ENCODE results near the gene NUBP1. TPM values are rescaled to one million over a fixed set of nuclear protein-coding genes. Genes with fewer than 3 reads are reported as not detected.

The NUBP1 gene
- total RNA-seq, 1 donor from 2014 or later = 33.7 TPM

DNA sequence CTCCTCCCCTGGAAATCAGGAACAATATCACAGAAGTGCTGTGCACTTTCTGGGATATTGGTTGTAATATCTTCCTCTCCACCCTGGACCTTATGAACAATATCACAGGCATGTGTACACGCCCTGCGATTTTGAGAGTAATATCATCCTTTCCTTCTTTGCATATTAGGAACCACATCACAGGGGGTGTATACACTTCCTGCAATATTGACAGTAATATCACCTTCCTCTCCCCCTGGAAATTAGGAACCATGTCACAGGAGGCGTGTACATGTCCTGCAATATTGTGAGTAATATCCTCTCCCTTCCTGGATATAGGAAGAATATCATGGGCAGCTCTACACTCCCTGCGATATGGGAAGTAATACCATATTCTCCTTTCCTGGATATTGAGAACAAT, 34.7 kb upstream of the NUBP1 start:
- intact Hi-C loops (cut with DNase I) = no loop called here
- H3K4me3 ChIP-seq = no peak overlapping the region
- H3K36me3 ChIP-seq = no peaks in the 10 kb centered on the region
- no peaks in the 10 kb centered on the region for H3K9me3 ChIP-seq
- no peaks in the 10 kb centered on the region for H3K4me1 ChIP-seq
- TF ChIP-seq, protein P1, sequence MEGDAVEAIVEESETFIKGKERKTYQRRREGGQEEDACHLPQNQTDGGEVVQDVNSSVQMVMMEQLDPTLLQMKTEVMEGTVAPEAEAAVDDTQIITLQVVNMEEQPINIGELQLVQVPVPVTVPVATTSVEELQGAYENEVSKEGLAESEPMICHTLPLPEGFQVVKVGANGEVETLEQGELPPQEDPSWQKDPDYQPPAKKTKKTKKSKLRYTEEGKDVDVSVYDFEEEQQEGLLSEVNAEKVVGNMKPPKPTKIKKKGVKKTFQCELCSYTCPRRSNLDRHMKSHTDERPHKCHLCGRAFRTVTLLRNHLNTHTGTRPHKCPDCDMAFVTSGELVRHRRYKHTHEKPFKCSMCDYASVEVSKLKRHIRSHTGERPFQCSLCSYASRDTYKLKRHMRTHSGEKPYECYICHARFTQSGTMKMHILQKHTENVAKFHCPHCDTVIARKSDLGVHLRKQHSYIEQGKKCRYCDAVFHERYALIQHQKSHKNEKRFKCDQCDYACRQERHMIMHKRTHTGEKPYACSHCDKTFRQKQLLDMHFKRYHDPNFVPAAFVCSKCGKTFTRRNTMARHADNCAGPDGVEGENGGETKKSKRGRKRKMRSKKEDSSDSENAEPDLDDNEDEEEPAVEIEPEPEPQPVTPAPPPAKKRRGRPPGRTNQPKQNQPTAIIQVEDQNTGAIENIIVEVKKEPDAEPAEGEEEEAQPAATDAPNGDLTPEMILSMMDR (IDR thresholded peaks at IDR 0.05) = no peak
- H3K27ac ChIP-seq = no peak overlapping the region
- H3K27me3 ChIP-seq = no peaks in the 10 kb centered on the region
- DNase-seq (no peak), ATAC-seq (no peak)

DNA sequence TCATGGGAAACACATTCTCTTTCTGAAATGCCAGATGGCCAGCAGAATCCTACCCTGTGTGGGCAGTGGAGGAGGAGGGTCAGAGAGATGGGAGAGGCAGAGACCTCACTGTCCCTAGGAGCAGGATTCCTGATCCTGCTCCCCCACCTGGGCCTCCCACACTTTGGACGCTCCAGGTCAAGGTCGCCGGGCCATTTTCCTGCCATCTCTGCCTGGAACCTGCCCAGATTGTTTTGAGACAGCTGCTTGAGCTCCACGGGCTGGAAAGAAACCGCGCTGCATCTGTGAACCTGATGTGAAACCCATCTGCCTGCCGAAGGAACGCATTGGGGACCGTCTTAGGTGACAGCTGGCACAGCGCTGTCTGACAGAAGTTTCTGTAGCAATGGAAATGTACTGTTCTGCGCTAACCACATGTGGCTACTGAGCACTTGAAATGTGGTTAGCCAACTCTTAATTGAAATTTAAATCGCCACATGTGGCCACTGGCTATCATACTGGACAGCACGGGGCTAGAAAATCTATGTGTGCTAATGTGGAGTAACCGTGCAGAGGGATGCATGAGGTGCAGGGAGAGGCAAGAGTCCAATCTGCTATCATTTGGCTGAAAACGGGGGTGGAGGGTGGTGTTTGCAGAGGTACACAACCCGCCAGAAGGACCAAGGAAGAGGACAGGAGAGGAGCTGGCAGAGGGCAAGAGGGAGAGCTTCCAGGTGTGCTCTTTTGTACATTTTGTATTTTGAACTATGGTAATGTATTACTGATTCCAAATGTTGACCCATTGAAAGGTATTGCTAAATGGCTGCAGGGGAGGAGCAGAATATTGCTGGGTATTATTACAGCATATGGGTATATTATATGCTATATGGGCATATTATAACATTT, 15.4 kb upstream of the NUBP1 start:
- Histone ChIP-seq H3K27me3 (no peaks in the 10 kb centered on the region), H3K4me1 (no peaks in the 10 kb centered on the region), H3K4me3 (no peak overlapping the region), H3K27ac (no peak overlapping the region), H3K9me3 (no peaks in the 10 kb centered on the region), H3K36me3 (no peaks in the 10 kb centered on the region)
- ATAC-seq (no peak), DNase-seq (no peak)
- TF ChIP-seq, protein P1 (IDR thresholded peaks at IDR 0.05) = no peak
- intact Hi-C loops (cut with DNase I) = no loop called here

DNA sequence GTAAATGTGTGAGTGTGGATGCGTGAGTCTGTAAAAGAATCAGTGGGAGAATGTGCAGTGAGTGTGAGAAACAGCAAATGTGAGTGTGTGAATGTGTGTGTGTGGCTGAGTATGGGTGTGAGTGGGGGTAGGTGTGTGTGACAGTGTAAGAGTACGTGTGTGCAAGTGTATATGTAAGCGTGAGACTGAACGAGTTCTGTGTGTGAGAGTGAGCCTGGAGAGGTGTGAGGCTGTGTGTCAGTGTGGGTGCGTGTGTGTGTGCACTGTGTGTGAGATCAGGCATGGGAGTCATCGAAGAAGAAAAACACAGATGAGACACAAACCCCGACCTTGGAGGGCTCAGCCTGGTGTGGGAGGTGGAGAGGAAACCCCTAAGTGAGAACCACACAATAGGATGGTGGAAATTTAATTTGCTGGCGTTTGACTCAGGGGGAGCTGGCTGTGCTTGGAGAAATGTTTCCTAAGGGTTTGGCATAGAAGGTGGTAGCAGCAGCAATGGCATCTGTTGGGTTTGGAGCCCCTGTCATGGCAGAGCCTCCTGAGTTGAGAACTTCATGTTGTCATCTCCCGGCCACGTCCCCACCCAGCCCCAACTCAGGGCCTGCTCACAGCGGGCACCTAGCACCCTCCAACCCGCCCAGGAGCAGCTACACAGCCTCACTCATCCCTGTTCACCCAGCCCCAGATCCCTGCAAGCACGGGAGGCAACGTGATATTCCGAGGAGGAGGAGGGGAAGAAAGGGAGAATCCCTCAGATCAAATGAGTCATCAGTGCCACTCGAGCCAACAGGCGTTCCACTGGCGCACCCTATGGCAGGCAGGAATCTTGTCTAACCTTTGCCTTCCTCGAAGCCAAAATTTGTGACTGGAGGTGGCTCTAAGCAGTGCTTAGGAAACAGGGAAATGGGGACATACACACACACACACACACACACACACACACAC, 14.3 kb upstream of the NUBP1 start:
- H3K36me3 ChIP-seq = no peaks in the 10 kb centered on the region
- ATAC-seq (peak; percentile 50), DNase-seq (no peak)
- H3K27ac ChIP-seq = no peak overlapping the region
- H3K27me3 ChIP-seq = no peaks in the 10 kb centered on the region
- TF ChIP-seq, protein P1 (IDR thresholded peaks at IDR 0.05) = no peak
- peaks cover 3% of the 10 kb centered on the region for H3K9me3 ChIP-seq
- intact Hi-C loops (cut with DNase I) = no loop called here
- H3K4me3 ChIP-seq = no peak overlapping the region
- no peaks in the 10 kb centered on the region for H3K4me1 ChIP-seq

DNA sequence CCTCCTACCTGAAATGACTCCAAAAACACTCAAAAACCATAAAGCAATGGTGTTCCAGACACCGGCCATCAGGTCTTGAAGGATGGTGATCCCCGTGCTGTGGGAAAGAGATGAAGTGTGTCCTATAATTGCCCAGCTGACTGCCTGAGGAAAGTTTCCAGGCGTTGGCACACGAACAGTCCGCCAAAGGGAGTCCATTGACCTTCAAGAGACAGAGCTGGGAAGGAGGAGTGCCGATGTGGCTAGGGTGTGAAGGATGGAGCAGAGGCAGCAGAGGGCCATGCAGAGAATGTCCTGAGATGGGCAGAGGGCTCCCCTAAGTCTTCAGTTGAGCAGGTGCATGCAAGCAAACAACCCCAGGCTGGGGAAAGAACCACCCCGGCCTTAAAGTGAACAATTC, 11.9 kb upstream of the NUBP1 start:
- TF ChIP-seq, protein P1 (IDR thresholded peaks at IDR 0.05) = no peak

DNA sequence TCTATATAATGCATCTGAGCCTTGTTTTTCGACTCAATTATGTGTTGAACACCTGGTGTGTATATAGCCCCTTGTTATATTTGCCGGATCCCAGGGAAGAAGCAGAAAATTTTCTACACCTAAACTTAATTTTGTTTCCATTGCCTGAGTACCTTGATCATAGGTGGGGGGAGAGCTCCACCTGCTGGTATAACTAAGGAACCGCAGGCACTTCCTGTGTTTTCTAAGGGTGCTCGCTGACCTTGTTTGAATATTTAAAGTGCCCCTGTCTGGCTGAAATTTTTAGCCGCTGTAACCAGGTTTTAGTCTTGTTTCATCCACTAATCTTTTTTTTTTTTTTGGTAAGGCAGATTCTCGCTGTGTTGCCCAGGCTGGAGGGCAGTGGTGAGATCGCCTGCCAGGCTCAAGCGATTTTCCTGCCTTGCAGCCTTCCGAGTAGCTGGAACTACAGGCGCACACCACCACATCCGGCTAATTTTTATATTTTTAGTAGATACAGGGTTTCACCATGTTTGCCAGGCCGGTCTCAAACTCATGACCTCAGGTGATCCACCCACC, 6.5 kb upstream of the NUBP1 start:
- ATAC-seq (peak; percentile 94), DNase-seq (no peak)
- Histone ChIP-seq H3K27me3 (no peaks in the 10 kb centered on the region), H3K27ac (peak overlapping the region; percentile 44), H3K9me3 (peaks cover 3% of the 10 kb centered on the region), H3K36me3 (no peaks in the 10 kb centered on the region), H3K4me1 (peaks cover 18% of the 10 kb centered on the region), H3K4me3 (peak overlapping the region; percentile 16)
- TF ChIP-seq, protein P1 (IDR thresholded peaks at IDR 0.05) = peak; percentile 96
- intact Hi-C loops (cut with DNase I) = loop anchor here (5.0 kb wide), 1 partner anchor 220 kb away; no protein-coding TSS in a partner anchor

More for the DNA sequence above, 11.9 kb upstream of the NUBP1 start:
- no peak for ATAC-seq
- Histone ChIP-seq H3K27ac (no peak overlapping the region), H3K4me3 (no peak overlapping the region), H3K36me3 (no peaks in the 10 kb centered on the region), H3K27me3 (no peaks in the 10 kb centered on the region), H3K4me1 (no peaks in the 10 kb centered on the region), H3K9me3 (peaks cover 3% of the 10 kb centered on the region)
- DNase-seq = no peak
- intact Hi-C loops (cut with DNase I) = no loop called here
